ENCODE data around the gene DEDD2.

DNA sequence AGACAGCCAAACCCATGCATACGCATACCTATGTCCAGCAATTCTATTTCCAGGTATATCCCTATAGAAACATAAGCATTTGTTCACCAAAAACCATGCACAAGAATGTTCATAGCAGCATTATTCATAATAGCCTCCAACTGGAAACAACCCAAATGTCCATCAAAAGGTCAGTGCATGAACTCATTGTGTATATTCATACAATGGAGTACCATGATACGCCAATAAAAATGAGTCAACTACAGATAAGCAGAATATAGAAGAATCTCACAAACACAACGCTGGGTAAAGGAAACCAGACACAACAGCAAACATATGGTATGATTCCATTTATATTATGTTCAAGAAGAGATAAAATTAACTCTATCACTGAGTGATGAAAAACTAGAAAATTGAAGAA lies 23.8 kb downstream of the DEDD2 start:
- TF ChIP-seq, protein P1, sequence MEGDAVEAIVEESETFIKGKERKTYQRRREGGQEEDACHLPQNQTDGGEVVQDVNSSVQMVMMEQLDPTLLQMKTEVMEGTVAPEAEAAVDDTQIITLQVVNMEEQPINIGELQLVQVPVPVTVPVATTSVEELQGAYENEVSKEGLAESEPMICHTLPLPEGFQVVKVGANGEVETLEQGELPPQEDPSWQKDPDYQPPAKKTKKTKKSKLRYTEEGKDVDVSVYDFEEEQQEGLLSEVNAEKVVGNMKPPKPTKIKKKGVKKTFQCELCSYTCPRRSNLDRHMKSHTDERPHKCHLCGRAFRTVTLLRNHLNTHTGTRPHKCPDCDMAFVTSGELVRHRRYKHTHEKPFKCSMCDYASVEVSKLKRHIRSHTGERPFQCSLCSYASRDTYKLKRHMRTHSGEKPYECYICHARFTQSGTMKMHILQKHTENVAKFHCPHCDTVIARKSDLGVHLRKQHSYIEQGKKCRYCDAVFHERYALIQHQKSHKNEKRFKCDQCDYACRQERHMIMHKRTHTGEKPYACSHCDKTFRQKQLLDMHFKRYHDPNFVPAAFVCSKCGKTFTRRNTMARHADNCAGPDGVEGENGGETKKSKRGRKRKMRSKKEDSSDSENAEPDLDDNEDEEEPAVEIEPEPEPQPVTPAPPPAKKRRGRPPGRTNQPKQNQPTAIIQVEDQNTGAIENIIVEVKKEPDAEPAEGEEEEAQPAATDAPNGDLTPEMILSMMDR (IDR thresholded peaks at IDR 0.05 in 8 of 11, conservative IDR thresholded peaks at IDR 0.05 in 3 of 11), result no peak
- TF ChIP-seq POLR2AphosphoS5 (IDR thresholded peaks at IDR 0.05) (no peak), POLR2A (IDR thresholded peaks at IDR 0.05) (no peak)

All from spleen (tissue), 7 donors.